Cardiac ventricle fibroblast (primary cell): ENCODE results near the gene OR5L1. TPM values are rescaled to one million over a fixed set of nuclear protein-coding genes. Genes with fewer than 3 reads are reported as not detected.

Experiments used
- total RNA-seq: library from RNA; depleted of rRNA; stranded (reverse); fragments of >200 nt; gene quantifications from 2 replicates; pipeline ENCODE4 v1.2.3, GENCODE V29; 2015

OR5L1 gene
- not detected in 2 replicates for total RNA-seq

GRCh38 chr11:55811067-55811466, at the start of gene OR5L1:
OR5L1 (plus strand) TSS chr11:55811367; CDS start chr11:55811467, 100 bp downstream.

GRCh38 chr11:55773138-55773537, 38.0 kb upstream of the OR5L1 start, which contains the start of gene OR5D13:
OR5D13 (plus strand) TSS chr11:55773438; CDS start chr11:55773438, 0 bp downstream.

GRCh38 chr11:55795256-55795655, 15.9 kb upstream of the OR5L1 start, which contains the start of gene OR5D14:
OR5D14 (plus strand) TSS chr11:55795556; CDS start chr11:55795556, 0 bp downstream.

GRCh38 chr11:55819330-55819729, 8.2 kb downstream of the OR5L1 start, which contains the start of gene OR5D18:
OR5D18 (plus strand) TSS chr11:55819630; CDS start chr11:55819630, 0 bp downstream.

GRCh38 chr11:55826919-55827318, 15.8 kb downstream of the OR5L1 start, which contains the start of gene OR5L2:
OR5L2 (plus strand) TSS chr11:55827219; CDS start chr11:55827219, 0 bp downstream.

GRCh38 chr11:55838452-55838851, 27.3 kb downstream of the OR5L1 start, which contains the start of gene OR5D16:
OR5D16 (plus strand) TSS chr11:55838752; CDS start chr11:55838752, 0 bp downstream.

Other genes starting within 250 kb of the OR5L1 start
- gene OR4C16, start 239.2 kb upstream of the OR5L1 start, total RNA-seq: not detected in 2 replicates
- not detected in 2 replicates for gene OR4C11, start 203.7 kb upstream of the OR5L1 start, total RNA-seq
- gene OR4P4, start 176.3 kb upstream of the OR5L1 start, total RNA-seq: not detected in 2 replicates
- gene OR4S2, start 163.0 kb upstream of the OR5L1 start, total RNA-seq: not detected in 2 replicates
- not detected in 2 replicates for gene OR4C6, start 149.2 kb upstream of the OR5L1 start, total RNA-seq
- gene OR5D13, start 37.9 kb upstream of the OR5L1 start, total RNA-seq: not detected in 2 replicates
- gene OR5D14, start 15.8 kb upstream of the OR5L1 start, total RNA-seq: not detected in 2 replicates
- gene OR5D18, start 8.3 kb downstream of the OR5L1 start, total RNA-seq: not detected in 2 replicates
- not detected in 2 replicates for gene OR5L2, start 15.9 kb downstream of the OR5L1 start, total RNA-seq
- gene OR5D16, start 27.4 kb downstream of the OR5L1 start, total RNA-seq: not detected in 2 replicates
- not detected in 2 replicates for gene TRIM51, start 71.9 kb downstream of the OR5L1 start, total RNA-seq
- gene OR5W2, start 103.2 kb downstream of the OR5L1 start, total RNA-seq: not detected in 2 replicates
- gene OR5I1, start 125.0 kb downstream of the OR5L1 start, total RNA-seq: not detected in 2 replicates
- gene OR10AG1, start 158.6 kb downstream of the OR5L1 start, total RNA-seq: not detected in 2 replicates
- gene OR5F1, start 183.3 kb downstream of the OR5L1 start, total RNA-seq: not detected in 2 replicates
- not detected in 2 replicates for gene OR5AS1, start 216.3 kb downstream of the OR5L1 start, total RNA-seq